ENCODE data around the gene ATP1A4.

DNA sequence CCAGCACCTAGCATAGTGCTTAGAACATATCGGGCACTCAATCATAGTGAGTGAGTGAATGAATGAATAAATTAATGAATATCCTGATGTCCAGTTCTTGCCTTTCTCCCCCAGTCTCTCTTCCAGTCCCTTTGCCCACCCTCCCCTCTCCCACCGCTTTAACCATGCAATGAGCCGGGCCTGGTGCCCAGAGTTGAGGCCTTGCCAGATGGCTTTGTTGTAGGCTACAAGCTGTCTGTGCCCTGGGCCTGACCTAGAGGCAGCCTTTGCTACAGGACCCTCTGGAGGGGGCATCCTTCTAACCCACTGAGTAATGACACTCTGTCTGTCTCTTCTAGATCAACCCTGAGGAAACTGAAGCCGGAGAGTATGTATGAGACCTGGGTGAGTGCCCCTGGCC lies 45.8 kb downstream of the ATP1A4 start:
- TF ChIP-seq, protein P1, sequence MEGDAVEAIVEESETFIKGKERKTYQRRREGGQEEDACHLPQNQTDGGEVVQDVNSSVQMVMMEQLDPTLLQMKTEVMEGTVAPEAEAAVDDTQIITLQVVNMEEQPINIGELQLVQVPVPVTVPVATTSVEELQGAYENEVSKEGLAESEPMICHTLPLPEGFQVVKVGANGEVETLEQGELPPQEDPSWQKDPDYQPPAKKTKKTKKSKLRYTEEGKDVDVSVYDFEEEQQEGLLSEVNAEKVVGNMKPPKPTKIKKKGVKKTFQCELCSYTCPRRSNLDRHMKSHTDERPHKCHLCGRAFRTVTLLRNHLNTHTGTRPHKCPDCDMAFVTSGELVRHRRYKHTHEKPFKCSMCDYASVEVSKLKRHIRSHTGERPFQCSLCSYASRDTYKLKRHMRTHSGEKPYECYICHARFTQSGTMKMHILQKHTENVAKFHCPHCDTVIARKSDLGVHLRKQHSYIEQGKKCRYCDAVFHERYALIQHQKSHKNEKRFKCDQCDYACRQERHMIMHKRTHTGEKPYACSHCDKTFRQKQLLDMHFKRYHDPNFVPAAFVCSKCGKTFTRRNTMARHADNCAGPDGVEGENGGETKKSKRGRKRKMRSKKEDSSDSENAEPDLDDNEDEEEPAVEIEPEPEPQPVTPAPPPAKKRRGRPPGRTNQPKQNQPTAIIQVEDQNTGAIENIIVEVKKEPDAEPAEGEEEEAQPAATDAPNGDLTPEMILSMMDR (IDR thresholded peaks at IDR 0.05), result no peak
- TF ChIP-seq POLR2A (IDR thresholded peaks at IDR 0.05), result no peak
